HG03521 (cell line): ENCODE measurements around the gene RAD51B.
A peak's percentile ranks its signal among the peaks of the same experiment; 100 is the strongest.

Source experiments
- ATAC-seq: cut with Tn5 transposase; IDR thresholded peaks from one replicate; pipeline ENCODE4 v1.9.1; 2021; ENCODE audit warnings: mild to moderate bottlenecking, moderate library complexity; ENCODE audit not compliant: unreplicated experiment

The RAD51B gene

DNA sequence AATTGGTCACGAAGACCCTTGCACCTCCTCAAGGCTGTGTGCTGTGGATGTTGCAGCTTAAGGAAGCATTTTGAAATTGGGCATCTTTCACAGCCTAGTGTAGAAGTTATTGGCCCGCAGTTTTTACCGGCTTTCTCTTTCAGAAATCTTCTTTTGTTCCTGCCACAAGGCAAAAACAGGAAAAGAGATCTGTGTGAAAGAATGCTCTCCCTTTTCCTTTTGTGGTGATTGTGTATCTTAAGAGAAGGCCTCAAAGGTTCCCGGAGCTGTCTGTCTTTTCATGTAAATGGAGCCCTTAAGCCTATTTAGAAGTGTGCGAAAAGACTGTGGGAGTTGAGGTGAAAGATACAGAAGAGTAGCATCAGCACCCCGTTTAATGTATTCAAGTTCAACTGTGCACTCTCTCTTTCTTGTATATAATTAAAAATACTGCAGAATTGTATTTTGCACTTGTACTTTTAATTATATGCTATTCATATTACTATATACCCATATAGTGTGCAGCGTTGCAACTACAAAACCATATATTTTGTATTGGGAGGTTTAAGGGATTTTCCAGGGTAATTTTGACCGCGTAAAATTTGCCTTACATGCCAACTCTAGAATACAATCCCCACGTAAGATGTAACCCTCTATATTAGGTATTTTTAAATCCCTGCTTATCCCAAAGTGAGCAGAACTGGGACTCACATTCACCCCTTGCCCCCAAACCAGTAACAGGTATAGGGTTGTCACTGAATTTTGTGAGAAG lies 441.7 kb downstream of the RAD51B start:
- ATAC-seq: no peak

DNA sequence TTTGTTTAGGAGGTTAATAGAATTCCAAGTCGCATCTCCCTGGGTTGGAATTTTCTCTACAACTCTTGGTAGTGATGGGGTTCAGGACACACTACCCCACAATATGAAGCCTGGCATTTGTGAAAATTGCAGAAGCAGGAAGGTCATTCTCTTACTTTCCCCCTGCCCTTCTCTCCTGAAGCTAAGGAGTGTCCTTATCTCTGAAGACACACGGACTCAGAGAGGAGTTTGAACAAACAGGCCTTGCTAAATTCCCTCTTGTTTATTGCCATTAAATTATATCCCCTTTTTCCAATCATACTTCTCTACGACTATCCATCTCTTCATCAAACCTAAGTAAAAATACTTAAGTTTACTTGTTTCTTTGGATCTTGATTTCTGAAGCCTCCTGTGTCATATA lies 443.0 kb downstream of the RAD51B start:
- no peak for ATAC-seq

DNA sequence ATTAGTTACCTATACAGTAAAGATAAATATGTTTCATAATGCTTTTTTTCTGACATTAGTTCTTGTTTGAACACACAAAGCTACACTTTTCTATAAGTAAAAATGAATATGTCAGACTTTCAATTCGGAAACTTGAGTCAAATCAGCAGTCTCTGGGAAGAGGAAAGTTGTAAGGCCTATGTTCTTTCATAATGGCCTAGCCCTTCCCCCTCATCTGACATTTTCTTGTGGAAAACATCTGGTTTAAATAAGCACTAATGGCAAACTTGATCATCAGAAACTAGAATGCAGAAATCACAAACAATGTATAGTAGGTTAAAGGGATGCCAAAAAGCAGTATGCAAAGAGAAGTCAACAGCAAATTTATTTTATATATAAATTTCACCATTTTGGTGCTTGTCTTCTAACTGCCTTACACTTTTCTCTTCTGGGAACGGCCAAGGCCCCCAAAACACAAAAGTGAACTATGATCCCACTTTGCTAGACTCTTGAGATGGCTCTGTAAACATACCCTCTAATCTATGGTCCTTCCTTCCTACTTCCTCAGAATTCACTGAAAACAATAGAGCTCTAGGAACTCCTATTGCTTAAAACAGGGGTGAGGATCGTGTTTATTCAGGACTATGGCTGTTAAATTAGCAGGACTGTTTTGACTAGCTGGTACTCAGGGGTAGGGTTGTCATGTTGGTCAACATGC lies 444.1 kb downstream of the RAD51B start:
- no peak for ATAC-seq

DNA sequence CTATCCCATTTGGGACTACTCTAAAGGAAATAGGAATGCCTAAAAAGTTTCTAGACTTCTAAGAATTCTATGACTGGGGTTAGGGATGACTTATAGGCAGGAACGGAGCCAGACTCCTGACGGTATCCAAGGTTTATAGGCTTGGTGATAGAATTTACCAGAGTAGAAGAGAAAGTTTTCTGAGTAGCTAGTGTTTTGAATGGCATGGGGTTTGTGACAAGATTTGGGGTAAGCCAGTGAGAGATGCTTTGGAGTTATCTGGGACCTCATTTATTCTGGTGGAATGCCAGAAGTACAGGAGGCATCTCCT lies 444.6 kb downstream of the RAD51B start:
- ATAC-seq: no peak

DNA sequence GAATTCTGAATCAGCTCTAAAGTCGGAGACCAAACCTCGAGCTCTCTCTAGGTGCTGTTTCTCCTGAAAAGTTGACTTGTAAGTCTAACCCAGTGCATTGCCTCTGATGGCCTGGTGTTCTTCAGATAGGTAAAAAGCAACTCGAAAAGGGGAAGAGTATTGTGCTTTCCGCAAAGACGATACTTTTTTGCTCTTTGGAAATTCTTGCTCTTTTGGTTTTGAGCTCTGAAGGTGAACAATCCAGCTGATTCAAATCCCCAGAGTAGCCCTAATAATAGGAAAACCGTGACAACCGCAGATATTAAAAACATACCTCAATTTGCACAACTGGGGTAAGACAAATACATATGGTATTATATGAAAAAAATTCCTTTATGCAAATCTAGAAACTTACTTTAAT lies 447.4 kb downstream of the RAD51B start:
- ATAC-seq: no peak

DNA sequence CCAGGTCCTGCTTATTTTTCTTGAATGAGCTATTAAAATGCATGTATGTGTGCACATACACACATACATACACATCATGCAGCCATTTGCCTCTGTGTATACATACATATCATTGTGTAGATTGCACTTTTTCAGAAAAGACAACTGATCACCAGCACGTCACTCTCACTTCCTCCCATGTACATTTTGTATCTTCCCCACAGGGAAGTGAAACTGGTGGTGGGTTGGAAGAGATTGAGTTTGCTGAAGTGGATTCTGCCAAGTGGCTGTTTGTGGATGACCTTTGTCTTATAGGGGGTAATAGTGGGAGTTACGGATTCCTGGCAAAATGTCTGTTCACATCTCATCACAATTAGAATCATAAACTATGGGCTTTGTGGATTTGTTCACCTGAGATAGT lies 448.6 kb downstream of the RAD51B start:
- peak; percentile 75 for ATAC-seq

DNA sequence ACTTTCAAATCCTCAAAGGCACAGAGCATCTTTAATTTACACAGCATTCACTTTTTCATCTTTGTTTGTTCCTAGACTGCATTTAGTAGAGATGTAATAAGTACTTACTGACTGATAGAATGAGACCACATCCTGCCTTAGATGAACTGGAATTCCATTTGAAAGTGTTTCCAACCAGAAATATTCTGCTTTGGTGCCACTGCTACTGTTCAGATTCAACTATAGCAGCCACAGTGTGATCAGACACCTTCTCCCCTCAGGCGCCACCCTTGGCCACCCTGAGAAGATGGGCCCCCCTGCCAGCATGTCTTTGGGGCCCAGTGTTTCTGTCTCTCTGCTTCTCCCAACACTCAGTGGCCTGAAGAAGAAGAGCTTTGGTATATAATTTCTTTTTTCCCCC lies 449.1 kb downstream of the RAD51B start:
- no peak for ATAC-seq

DNA sequence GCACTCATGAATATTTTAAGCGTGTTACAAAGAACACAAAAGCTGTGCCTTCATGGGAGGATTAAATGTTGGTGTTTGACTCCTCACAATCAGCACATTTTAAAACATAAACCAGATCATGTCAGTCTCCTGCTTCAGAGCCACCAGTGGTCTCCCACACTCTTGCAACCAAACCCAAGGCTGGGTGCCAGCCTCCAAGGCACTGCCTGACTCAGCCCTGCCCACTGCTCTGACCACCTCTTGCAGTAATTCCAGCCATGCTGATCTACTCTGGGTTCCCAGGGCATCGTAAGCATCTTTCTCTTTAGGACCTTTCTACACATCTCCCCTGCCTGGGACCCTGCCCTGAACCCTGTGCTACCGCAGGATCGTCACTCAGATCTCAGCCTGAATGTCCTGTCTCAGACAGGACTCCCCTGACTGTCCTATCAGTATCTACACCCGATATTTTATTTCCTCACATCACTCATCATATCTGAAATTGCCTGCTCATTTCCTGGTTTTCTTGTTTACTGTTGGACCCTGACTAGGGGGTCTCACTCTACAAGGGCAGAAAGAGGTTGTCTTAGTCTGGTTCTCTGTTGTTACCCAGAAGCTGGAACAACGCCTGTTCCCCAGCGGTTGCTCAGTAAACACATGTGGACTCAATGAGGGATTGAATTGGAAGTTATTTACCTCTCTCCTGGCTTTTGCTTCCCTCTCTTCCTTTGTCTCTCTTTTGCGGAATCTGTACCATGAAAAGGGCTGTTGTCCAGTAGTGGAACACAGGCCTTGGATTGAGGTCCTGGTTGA lies 449.8 kb downstream of the RAD51B start:
- ATAC-seq: no peak

DNA sequence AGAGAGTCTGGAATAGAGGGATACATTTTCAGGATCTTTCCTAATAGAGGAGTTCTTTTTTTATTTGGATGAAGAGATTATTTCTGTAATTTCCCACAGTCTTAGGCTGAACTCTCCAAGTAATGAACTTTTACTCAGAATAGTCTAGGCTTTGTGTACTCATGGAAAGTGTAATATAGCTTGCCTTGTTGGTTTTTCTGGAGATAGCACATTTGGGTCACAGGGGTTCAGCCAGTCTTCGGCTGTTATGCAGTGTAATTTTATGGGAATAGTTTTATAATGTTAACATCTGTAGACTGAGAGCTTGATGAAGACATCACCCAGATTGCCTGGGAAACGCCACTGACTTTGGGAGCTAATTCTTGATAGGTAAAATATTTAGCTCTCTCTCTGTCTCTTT lies 450.8 kb downstream of the RAD51B start:
- ATAC-seq: no peak

DNA sequence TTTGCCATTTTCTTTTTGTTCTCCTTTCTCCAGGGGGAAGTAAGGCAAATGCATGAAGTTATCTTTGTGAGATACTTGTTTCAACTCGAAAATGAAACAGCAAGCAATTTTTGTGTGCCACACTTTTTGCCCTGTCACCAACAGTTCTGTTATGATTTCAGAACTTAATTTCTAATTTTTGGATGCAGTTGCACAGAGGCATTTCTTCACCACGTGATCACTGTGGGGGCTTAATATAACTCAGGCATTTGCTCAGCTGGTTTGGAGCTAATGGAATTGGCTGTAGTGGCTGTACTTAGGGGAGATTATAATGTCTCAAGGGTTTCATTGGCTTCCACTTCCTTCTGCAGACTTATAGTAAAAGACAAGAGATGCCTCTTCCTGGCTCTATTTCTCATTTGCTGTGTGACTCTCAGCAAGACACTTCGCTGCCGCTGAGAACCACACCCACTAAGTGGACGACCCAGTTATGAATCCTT lies 452.4 kb downstream of the RAD51B start:
- no peak for ATAC-seq

DNA sequence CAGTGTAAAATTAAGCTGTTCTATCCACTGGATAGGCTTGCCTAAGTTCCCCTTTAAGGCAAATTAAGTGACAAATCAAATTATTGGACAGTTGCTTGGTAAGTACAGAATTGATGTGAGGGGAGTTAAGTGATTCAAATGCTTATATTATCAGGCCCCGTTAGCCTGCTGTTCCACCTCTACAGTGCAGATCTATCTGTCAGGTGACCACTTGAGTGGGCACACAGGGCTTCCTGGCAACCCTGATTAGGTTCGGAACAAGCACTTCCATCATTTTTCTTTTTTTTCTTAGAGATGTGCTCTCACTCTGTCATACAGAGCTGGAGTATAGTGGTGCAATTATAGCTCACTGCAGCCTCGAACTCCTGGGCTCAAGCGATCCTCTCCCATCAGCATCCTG lies 453.8 kb downstream of the RAD51B start:
- no peak for ATAC-seq

DNA sequence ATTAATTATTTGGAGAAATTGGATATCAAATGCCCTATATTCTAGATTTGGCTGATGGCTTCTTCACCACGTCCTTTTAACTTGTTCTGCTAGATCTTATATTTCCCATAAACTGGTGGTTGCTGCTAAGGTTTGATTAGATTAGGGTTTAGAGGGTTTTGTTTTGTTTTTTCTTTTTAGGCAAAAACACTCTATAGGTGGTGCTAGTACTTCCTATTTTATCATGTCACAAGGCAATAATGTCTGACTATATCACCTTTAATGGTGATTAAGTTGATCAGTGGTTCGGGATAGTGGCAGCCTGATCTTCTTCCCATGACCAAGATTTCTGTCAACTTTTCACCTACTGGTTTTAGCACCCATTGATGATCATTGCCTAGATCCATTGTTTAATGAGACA lies 455.1 kb downstream of the RAD51B start:
- no peak for ATAC-seq

DNA sequence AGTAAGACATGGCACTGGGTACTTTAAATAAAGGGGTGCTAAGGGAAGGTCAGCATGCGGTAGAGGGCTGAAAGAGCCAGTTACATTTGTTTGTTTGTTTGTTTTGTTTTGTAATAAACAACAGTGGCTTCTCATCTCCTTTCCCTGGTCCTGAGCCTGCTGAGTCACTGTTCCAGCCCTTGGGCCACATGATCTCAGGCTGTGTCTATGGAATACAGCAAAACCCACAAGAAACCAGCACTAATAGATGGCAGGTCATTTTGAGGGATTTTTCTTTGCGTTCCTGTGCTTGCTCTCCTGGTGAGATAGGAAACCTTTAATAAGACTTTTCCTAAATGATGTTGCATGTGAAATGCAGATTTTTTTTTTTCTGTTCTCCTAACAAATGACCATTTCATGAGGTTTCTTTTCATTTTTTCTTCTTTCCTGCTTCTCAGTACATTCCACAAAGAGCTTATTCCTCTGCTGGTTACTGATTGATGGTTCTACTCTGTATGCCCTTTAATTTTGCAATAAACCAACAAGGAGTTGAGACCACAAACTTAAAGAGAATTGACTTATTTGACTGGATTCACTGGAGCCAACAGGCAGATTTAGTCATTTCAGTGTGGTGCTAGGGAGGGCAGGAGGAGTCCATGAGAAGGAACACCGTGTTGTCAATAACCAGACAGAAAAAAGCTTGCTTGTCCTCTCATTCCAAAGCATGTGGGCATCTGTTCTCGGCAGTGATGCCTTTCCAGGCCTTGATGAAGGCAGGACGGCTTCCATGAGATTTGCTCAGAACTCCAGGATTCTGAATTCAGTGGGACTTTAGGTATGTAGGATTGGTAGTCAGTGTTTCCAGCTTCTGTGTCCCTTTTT lies 459.2 kb downstream of the RAD51B start:
- ATAC-seq: no peak

DNA sequence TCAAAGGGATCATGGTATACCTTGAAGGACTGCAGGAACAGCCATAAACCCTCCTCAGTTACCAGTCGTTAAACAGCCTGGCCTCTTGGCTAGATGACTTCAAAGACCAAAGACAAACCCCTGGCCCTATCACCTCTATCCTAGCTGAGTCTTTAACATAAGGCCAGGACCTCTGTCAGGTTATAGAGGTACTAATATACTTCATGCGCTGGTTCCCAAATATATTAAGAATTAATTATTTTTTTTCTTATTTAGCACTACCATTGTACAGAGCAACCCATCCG lies 459.8 kb downstream of the RAD51B start:
- ATAC-seq: no peak

DNA sequence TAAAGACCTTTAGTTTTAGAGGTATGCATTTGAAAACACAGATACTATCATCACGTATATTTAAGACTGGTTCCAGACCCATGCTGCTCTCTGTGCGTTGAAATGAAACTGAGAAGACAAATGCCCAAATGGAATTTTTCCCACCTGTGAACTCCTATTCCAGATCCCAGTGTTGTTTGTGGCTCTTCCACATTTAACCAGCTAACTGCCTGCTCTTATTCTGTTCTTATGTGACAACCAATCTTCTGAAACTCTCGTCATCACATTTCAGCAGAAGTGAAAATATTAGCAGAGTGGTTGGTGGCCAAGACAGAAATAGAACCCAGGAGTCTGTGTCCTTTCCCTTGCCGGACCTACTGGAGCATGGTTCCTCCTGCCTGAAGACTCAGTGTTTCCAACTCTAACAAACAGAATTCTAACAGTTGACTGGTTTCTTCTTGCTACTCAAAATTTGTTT lies 460.2 kb downstream of the RAD51B start:
- no peak for ATAC-seq

DNA sequence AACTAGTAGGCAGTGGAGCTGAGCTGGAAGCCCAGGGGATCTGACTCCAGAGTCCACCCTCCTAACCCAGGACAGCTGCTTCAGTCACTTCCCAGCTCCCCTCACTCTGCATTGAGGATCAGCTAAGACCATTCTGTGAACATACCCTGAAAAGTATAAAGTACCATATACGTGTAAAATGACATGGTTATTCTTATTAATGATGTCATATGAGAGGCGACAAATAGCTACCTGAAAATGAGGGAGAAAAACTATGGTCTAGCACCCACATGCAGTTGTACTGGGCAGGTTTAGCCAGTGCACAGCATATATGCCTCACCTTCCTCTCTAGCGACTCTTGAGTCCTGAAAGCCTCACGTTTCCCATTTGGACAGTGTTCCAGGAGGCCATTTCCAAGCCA lies 461.9 kb downstream of the RAD51B start:
- ATAC-seq: no peak

DNA sequence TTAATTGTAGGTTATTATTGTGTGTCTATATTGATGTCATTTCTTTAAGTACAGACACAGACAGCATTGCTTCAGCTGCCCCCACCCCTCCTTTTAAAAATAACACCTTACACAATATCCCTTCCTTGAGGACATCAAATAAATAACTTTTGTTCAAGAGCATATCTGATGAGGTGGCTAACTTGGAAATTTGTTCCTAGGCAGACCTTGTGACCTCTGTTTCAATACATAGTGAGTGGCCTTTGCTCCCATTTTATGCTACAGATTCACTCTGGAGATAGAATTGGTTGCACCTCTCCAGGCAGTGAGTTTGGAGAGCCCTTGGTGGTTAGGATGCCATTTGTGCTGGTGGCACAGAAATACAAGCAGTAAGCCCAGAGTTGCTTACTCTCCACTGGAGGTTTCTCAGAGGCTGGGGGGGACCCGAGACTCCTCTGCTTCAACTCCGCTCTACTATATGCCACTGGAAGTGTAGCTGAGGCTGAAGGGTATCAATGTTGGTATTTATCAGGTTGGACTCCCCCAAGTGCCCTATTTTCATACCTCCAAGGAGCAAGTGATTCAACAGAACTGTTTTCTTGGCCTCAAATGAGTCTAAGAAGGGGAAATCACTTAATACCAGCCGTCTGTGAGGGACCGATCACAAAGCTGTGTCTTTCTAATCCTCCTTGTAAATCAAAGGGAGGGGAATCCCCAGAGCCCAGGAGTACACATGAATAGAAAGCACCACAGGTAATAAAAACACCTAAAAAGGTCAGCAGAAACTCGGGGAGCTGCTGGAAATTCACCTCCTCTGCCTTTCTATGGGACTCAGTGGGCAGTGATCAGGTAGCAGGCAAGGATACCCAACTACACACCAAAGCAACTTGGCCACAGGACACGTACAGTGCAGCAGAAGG lies 463.1 kb downstream of the RAD51B start:
- peak; percentile 16 for ATAC-seq

DNA sequence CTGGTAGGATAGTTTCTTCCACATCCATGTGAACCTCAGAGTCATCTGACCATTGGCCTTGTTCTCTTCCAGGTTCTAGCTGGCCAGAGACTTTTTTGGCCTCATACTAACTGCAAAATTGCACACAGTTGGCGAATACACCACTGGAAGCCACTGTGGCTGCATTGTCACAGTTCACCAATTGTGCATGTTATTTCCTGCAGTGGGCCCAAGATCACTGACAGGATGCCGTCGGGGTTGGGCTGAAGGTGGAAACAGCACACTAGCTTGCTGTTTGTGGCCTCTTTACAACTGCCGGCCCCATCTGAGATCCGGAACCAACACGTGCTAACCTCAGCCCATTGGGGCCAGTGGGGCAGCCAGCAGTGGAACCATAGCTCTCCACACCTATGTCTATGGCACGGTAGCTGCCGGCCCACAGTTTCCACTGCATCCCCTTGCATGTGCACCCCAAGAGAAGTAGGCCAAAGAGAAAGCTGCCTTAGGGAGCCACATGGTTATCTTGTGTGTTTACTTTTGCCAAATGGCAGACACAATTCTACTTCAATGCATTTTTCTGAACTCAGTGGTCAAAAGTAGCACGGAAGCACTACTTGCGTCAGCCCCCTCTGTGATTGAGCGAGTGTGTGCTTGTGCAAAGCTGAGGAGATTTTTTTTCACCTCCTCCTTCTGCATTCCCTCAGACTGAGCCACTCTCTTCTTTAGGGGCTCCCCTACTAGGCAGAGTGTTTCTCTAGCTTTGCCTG lies 464.0 kb downstream of the RAD51B start:
- peak; percentile 44 for ATAC-seq

DNA sequence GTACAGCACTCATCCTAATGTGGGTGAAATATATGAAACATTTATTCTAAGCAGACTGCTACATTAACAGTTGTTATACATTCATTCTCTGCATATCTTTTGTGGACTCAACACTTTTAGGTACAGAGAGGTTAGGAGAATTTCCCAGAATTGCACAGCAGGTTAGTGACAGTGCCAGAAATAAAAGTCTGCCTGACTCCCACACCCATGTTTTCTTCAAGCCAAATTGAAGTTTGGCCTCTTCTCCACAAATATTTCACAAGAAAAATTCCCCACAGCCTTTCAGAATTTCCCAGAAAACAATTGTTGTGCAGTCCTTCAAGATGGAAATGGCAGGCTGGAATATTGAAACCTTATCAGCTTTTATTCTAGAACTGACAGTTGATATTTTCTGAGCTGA lies 464.8 kb downstream of the RAD51B start:
- ATAC-seq: no peak
